Mesendoderm (in vitro differentiated cells): Measurements from ENCODE around the gene LMBR1.

Source experiments
- DNase-seq: peaks from one replicate; pipeline ENCODE4 v3.0.0; 2013
- H2AK5ac ChIP-seq: 2 replicates; pipeline ENCODE4 v1.6.1; 2013; ENCODE audit warnings: low read length, inconsistent platforms
- H2BK120ac ChIP-seq: 2 replicates; pipeline ENCODE4 v1.6.1; 2013; ENCODE audit warnings: low read depth, mild to moderate bottlenecking, low read length, moderate library complexity, mixed read lengths
- H2BK15ac ChIP-seq: replicated peaks from 2 replicates; pipeline ENCODE4 v1.6.1; 2013; ENCODE audit warnings: low read depth, mild to moderate bottlenecking, moderate library complexity
- H2BK5ac ChIP-seq: 2 replicates; pipeline ENCODE4 v1.6.1; 2013; ENCODE audit warnings: low read length, inconsistent platforms
- H3K18ac ChIP-seq: 2 replicates; pipeline ENCODE4 v1.6.1; 2013; ENCODE audit warnings: mild to moderate bottlenecking, low read length, mixed read lengths
- H3K23ac ChIP-seq: one replicate; pipeline ENCODE4 v1.6.1; 2013; ENCODE audit warnings: low read length
- H3K27ac ChIP-seq: 2 replicates; pipeline ENCODE4 v1.5.1; 2013; ENCODE audit warnings: low read depth, mild to moderate bottlenecking, inconsistent platforms, low read length, moderate library complexity
- H3K27me3 ChIP-seq: 2 replicates; pipeline ENCODE4 v1.6.1; 2013; ENCODE audit warnings: low read length, control low read depth, mild to moderate bottlenecking, inconsistent platforms; ENCODE audit not compliant: insufficient read depth, poor library complexity
- H3K36me3 ChIP-seq: 2 replicates; pipeline ENCODE4 v1.6.1; 2013; ENCODE audit warnings: low read length, inconsistent platforms; ENCODE audit not compliant: control insufficient read depth, insufficient read depth
- H3K4ac ChIP-seq: one replicate; pipeline ENCODE4 v1.6.1; 2013; ENCODE audit warnings: low read depth, mild to moderate bottlenecking, low read length, moderate library complexity
- H3K4me1 ChIP-seq: 2 replicates; pipeline ENCODE4 v1.6.1; 2013; ENCODE audit warnings: low read depth, low read length, inconsistent platforms; ENCODE audit not compliant: control insufficient read depth
- H3K4me2 ChIP-seq: 2 replicates; pipeline ENCODE4 v1.6.1; 2013; ENCODE audit warnings: low read length
- H3K4me3 ChIP-seq: 2 replicates; pipeline ENCODE4 v1.5.1; 2013; ENCODE audit warnings: mild to moderate bottlenecking, low read length
- H3K56ac ChIP-seq: one replicate; pipeline ENCODE4 v1.6.1; 2013; ENCODE audit warnings: low read length
- H3K79me1 ChIP-seq: 2 replicates; pipeline ENCODE4 v1.6.1; 2013; ENCODE audit warnings: low read length, inconsistent platforms
- H3K79me2 ChIP-seq: 2 replicates; pipeline ENCODE4 v1.6.1; 2013; ENCODE audit warnings: mild to moderate bottlenecking, low read length; ENCODE audit not compliant: control insufficient read depth, insufficient read depth
- H3K9ac ChIP-seq: 2 replicates; pipeline ENCODE4 v1.6.1; 2013; ENCODE audit warnings: low read length, inconsistent platforms
- H4K5ac ChIP-seq: one replicate; pipeline ENCODE4 v1.6.1; 2013; ENCODE audit warnings: low read length
- H4K8ac ChIP-seq: one replicate; pipeline ENCODE4 v1.6.1; 2013; ENCODE audit warnings: low read depth, mild to moderate bottlenecking, control low read depth, low read length, moderate library complexity
- WGBS: extraction: QIAGEN DNeasy Blood & Tissue Kit; methylation state at CpG from one replicate; pipeline ENCODE4 v1.1.7; 2013; ENCODE audit warnings: low lambda C conversion rate, missing lambda C conversion rate; ENCODE audit not compliant: insufficient coverage; ENCODE audit errors: extremely low coverage; 5-methylcytosine and 5-hydroxymethylcytosine counted together

LMBR1 gene

GRCh38 chr7:156680281-156680680 is 212.7 kb downstream of the LMBR1 start:
- H4K5ac ChIP-seq, result no peak overlapping the region
- no peak overlapping the region for H3K27ac ChIP-seq
- no peaks in the 10 kb centered on the region for H3K27me3 ChIP-seq
- no peaks in the 10 kb centered on the region for H3K36me3 ChIP-seq
- H3K79me1 ChIP-seq, result no peaks in the 10 kb centered on the region
- H2AK5ac ChIP-seq, result no peak overlapping the region
- no peak overlapping the region for H3K23ac ChIP-seq
- DNase-seq, result no peak
- no peak overlapping the region for H4K8ac ChIP-seq
- no peak overlapping the region for H2BK5ac ChIP-seq
- H3K4me3 ChIP-seq, result no peak overlapping the region
- no peak overlapping the region for H2BK120ac ChIP-seq
- H3K18ac ChIP-seq, result no peak overlapping the region
- no peak overlapping the region for H2BK15ac ChIP-seq
- H3K9ac ChIP-seq, result no peak overlapping the region
- H3K56ac ChIP-seq, result no peak overlapping the region
- H3K4ac ChIP-seq, result no peak overlapping the region
- WGBS, result no CpG with 5 or more reads among the region's 1 CpG
- no peaks in the 10 kb centered on the region for H3K4me1 ChIP-seq
- no peak overlapping the region for H3K4me2 ChIP-seq
- H3K79me2 ChIP-seq, result no peaks in the 10 kb centered on the region

- Histone ChIP-seq H4K5ac (no peak overlapping the region), H3K79me1 (no peaks in the 10 kb centered on the region), H3K23ac (no peak overlapping the region), H3K27ac (no peak overlapping the region), H3K18ac (no peak overlapping the region), H2BK15ac (no peak overlapping the region), H3K4me3 (no peak overlapping the region), H3K27me3 (no peaks in the 10 kb centered on the region), H3K4me2 (no peak overlapping the region), H2BK120ac (no peak overlapping the region), H3K4me1 (no peaks in the 10 kb centered on the region), H3K36me3 (peaks cover under 1% of the 10 kb centered on the region), H4K8ac (no peak overlapping the region), H3K4ac (no peak overlapping the region), H3K56ac (no peak overlapping the region), H3K9ac (no peak overlapping the region), H2AK5ac (no peak overlapping the region), H2BK5ac (no peak overlapping the region), H3K79me2 (no peaks in the 10 kb centered on the region)
- no CpG with 5 or more reads among the region's 9 CpGs for WGBS
- no peak for DNase-seq
Measured at GRCh38 chr7:156677374-156678054, 215.5 kb downstream of the LMBR1 start.

- Histone ChIP-seq H2BK15ac (no peak overlapping the region), H2AK5ac (no peak overlapping the region), H3K4me1 (no peaks in the 10 kb centered on the region), H3K4me2 (no peak overlapping the region), H4K8ac (no peak overlapping the region), H3K79me1 (no peaks in the 10 kb centered on the region), H4K5ac (no peak overlapping the region), H3K4me3 (no peak overlapping the region), H2BK5ac (no peak overlapping the region), H3K27me3 (no peaks in the 10 kb centered on the region), H3K79me2 (no peaks in the 10 kb centered on the region), H2BK120ac (no peak overlapping the region), H3K56ac (no peak overlapping the region), H3K9ac (no peak overlapping the region), H3K23ac (no peak overlapping the region), H3K18ac (no peak overlapping the region), H3K4ac (no peak overlapping the region), H3K36me3 (peaks cover 3% of the 10 kb centered on the region), H3K27ac (no peak overlapping the region)
- WGBS, result no CpG with 5 or more reads among the region's 19 CpGs
- no peak for DNase-seq
Measured at GRCh38 chr7:156676263-156676662, 216.7 kb downstream of the LMBR1 start.

- no CpG with 5 or more reads among the region's 9 CpGs for WGBS
- Histone ChIP-seq H2BK120ac (no peak overlapping the region), H2AK5ac (no peak overlapping the region), H3K4me1 (no peaks in the 10 kb centered on the region), H3K23ac (no peak overlapping the region), H3K4me2 (no peak overlapping the region), H4K8ac (no peak overlapping the region), H4K5ac (no peak overlapping the region), H3K27me3 (no peaks in the 10 kb centered on the region), H3K18ac (no peak overlapping the region), H3K36me3 (peaks cover 3% of the 10 kb centered on the region), H3K4ac (no peak overlapping the region), H3K9ac (no peak overlapping the region), H3K56ac (no peak overlapping the region), H3K79me2 (no peaks in the 10 kb centered on the region), H2BK5ac (no peak overlapping the region), H2BK15ac (no peak overlapping the region), H3K4me3 (no peak overlapping the region), H3K27ac (no peak overlapping the region), H3K79me1 (no peaks in the 10 kb centered on the region)
- no peak for DNase-seq
Measured at GRCh38 chr7:156675721-156676120, 217.3 kb downstream of the LMBR1 start.

GRCh38 chr7:156673902-156674301 is 219.1 kb downstream of the LMBR1 start:
- Histone ChIP-seq H3K79me1 (no peaks in the 10 kb centered on the region), H2BK15ac (no peak overlapping the region), H2AK5ac (no peak overlapping the region), H3K4me1 (no peaks in the 10 kb centered on the region), H3K79me2 (no peaks in the 10 kb centered on the region), H3K18ac (no peak overlapping the region), H3K23ac (no peak overlapping the region), H3K4ac (no peak overlapping the region), H2BK120ac (no peak overlapping the region), H3K4me2 (no peak overlapping the region), H4K5ac (no peak overlapping the region), H3K27ac (no peak overlapping the region), H3K4me3 (no peak overlapping the region), H3K27me3 (no peaks in the 10 kb centered on the region), H3K56ac (no peak overlapping the region), H3K36me3 (peaks cover 3% of the 10 kb centered on the region), H2BK5ac (no peak overlapping the region), H4K8ac (no peak overlapping the region), H3K9ac (no peak overlapping the region)
- WGBS, result no CpG with 5 or more reads among the region's 9 CpGs
- no peak for DNase-seq

- Histone ChIP-seq H3K79me1 (no peaks in the 10 kb centered on the region), H3K18ac (no peak overlapping the region), H3K4me1 (no peaks in the 10 kb centered on the region), H2BK120ac (no peak overlapping the region), H3K9ac (no peak overlapping the region), H3K23ac (no peak overlapping the region), H3K79me2 (no peaks in the 10 kb centered on the region), H2AK5ac (no peak overlapping the region), H3K4me2 (no peak overlapping the region), H3K27me3 (no peaks in the 10 kb centered on the region), H4K8ac (no peak overlapping the region), H3K56ac (no peak overlapping the region), H3K4me3 (no peak overlapping the region), H4K5ac (no peak overlapping the region), H3K4ac (no peak overlapping the region), H3K27ac (no peak overlapping the region), H3K36me3 (peaks cover 3% of the 10 kb centered on the region), H2BK15ac (no peak overlapping the region), H2BK5ac (no peak overlapping the region)
- WGBS, result no CpG with 5 or more reads among the region's 6 CpGs
- DNase-seq, result no peak
Measured at GRCh38 chr7:156673454-156673853, 219.5 kb downstream of the LMBR1 start.
